Activated naive CD4-positive, alpha-beta T cell treated with anti-CD3 and anti-CD28 coated beads, Interleukin-2, amount 10 ng/mL, durations not matched to agents 7 days and 5 days (primary cell): Measurements from ENCODE around the gene PGAM5.
A peak's percentile ranks its signal among the peaks of the same experiment; 100 is the strongest.
"Not testable (repeated sequence)": the region's sequence is repeated elsewhere in the genome, so short reads cannot be mapped to it uniquely, and the experiment has no call there.

Experiments used
- CTCF ChIA-PET: fragments of 350-600 bp; sonication (Branson Sonifier 250); formaldehyde crosslinking; loops from one replicate; lab custom pipeline; 2021; ENCODE audit warnings: antibody characterized with exemption; lab: Charles Lee
- DNase-seq: peaks from one replicate; pipeline ENCODE4 v3.0.0-alpha.2; 2020
- H3K27ac Mint-ChIP-seq: one replicate; pipeline ENCODE4 v1.8.0; 2021; ENCODE audit warnings: mild to moderate bottlenecking, moderate library complexity, mixed read lengths
- H3K27me3 Mint-ChIP-seq: one replicate; pipeline ENCODE4 v1.8.0; 2021; ENCODE audit warnings: mild to moderate bottlenecking, mixed read lengths
- H3K36me3 Mint-ChIP-seq: one replicate; pipeline ENCODE4 v1.8.0; 2021; ENCODE audit warnings: mixed read lengths
- H3K4me1 Mint-ChIP-seq: one replicate; pipeline ENCODE4 v1.8.0; 2021; ENCODE audit warnings: mixed read lengths
- H3K4me3 Mint-ChIP-seq: one replicate; pipeline ENCODE4 v1.8.0; 2021; ENCODE audit warnings: mild to moderate bottlenecking, moderate library complexity, mixed read lengths
- H3K9me3 Mint-ChIP-seq: one replicate; pipeline ENCODE4 v1.8.0; 2021; ENCODE audit warnings: mixed read lengths

PGAM5 gene

DNA sequence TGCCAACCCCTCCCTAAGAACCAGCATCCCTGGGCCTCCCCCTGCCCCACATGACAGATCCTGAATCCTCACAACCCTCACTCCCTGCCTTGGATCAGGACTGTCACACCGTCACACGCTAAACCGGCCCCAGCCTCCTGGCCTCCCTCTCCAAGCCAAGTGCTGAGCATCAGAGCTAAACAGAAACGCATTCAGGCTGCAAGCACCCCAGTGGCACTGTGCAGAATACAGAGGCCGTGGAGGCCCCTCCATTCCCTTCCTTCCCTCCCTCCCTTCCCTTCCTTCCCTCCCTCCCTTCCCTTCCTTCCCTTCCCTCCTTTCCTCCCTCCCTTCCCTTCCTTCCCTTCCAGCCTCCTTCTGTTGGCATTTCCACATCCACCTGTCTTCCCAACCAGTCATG is 36.1 kb upstream of the PGAM5 start:
- DNase-seq, result no peak
- Mint-ChIP-seq H3K9me3 (no peaks in the 10 kb centered on the region), H3K36me3 (peaks cover 57% of the 10 kb centered on the region), H3K4me1 (peaks cover 13% of the 10 kb centered on the region), H3K27ac (no peak overlapping the region), H3K27me3 (no peaks in the 10 kb centered on the region), H3K4me3 (no peak overlapping the region)
- CTCF ChIA-PET, result no interaction called here

DNA sequence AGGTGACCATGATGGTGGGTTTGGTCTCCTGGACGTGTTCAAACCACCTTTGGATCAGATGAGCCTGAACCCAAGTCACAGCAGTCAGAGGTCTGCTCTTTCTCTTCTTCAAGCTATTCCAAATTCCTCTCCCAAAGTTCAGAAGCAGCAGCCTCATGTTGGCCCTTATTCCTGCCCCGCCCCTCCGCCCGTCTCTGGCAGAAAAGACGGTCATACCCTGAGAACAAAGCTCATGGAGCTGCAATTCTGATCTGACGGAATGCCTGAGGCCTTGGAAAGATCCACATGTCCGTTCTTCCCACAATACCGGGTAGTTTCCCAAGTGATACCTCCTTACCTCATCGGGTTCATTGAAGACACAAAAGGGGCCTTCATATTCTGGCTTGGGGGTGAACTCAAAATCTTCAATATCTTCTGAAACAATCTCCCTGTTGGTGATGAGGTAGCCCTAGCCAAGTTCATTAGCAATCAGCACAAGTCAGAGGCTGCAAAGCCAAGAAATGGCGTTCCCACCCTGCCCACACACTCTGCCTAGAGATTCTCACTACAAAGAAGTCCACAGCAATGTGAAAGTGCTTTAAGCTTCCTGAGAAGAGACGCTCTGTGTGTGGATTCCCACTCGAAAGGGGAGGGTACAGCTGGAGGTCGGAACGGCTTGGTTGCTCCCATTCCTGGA is 34.7 kb upstream of the PGAM5 start:
- CTCF ChIA-PET, result interaction anchor here (0.9 kb wide), 1 partner anchor 37 kb away, joined by 3 read pairs; no protein-coding TSS in a partner anchor
- peaks cover 13% of the 10 kb centered on the region for H3K4me1 Mint-ChIP-seq
- peak overlapping the region; percentile 67 for H3K27ac Mint-ChIP-seq
- no peaks in the 10 kb centered on the region for H3K9me3 Mint-ChIP-seq
- no peak for DNase-seq
- H3K36me3 Mint-ChIP-seq, result peaks cover 62% of the 10 kb centered on the region
- no peaks in the 10 kb centered on the region for H3K27me3 Mint-ChIP-seq
- no peak overlapping the region for H3K4me3 Mint-ChIP-seq

DNA sequence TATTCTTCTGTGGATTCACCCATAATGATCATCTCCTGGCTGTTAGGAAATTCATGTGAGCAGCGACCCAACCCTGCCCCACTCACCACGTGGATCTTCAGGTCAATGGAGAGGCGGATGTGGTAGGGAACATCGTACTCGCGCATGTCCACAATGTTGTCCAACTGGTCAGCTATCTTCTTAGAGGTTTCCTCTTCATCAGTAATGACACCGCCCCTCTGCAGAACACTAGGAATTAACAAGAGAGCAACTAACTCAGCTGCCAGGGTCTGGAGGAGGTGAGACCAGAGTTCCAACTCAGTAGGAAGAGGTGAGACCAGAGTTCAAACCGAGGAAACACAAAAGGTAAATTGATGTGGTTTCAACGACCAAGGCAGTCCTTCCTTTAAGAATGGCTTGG is 33.1 kb upstream of the PGAM5 start:
- Mint-ChIP-seq H3K27me3 (no peaks in the 10 kb centered on the region), H3K36me3 (peaks cover 61% of the 10 kb centered on the region), H3K4me3 (no peak overlapping the region), H3K4me1 (peaks cover 6% of the 10 kb centered on the region), H3K27ac (no peak overlapping the region), H3K9me3 (no peaks in the 10 kb centered on the region)
- no peak for DNase-seq
- CTCF ChIA-PET, result no interaction called here

DNA sequence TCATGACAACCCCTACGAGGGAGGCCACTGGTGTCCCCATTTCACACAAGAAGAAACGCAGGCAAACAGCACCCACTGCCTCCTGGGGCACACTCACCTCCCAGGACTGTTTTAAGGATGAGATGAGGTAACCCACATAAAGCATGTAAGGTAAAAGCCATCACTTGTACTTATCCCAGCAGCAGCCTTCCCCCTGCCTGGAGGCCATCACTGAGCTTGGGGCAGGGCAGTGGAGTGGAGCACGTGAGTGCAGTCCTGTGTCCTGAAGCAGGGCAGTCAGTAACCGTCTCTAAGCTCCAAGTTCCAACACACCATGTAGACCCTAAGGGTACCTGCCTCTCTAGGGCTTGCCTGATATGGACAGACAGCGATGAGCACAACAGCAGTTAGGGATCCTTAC is 25.2 kb upstream of the PGAM5 start:
- Mint-ChIP-seq H3K4me3 (peak overlapping the region; percentile 85), H3K4me1 (peaks cover 30% of the 10 kb centered on the region), H3K9me3 (no peaks in the 10 kb centered on the region), H3K27me3 (no peaks in the 10 kb centered on the region), H3K36me3 (peaks cover 33% of the 10 kb centered on the region), H3K27ac (peak overlapping the region; percentile 60)
- CTCF ChIA-PET, result interaction anchor here (0.6 kb wide), 2 partner anchors 130 to 237 kb away, joined by 3 read pairs; no protein-coding TSS in a partner anchor
- no peak for DNase-seq

DNA sequence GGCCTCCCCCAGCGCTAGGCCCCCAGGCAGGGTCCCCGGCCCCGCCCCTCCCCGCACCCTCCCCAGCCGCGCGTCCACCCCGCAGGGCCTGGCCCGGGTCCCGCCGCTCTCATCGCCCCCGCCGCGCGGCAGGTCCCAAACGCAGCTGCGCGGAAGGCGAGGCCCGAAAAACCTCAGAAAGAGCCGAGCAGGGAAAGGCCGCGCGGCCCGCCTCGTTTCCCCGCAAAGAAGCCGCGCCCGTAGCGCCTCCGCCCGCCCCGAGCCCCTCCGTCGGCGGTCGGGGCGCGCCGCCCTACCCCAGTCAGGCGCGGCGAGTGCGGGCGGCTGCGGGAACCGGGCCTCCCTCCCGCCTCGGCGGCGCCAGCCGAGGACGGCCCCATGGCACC is 23.8 kb upstream of the PGAM5 start:
- H3K27me3 Mint-ChIP-seq, result no peaks in the 10 kb centered on the region
- peak overlapping the region; percentile 72 for H3K27ac Mint-ChIP-seq
- no peaks in the 10 kb centered on the region for H3K9me3 Mint-ChIP-seq
- H3K36me3 Mint-ChIP-seq, result peaks cover 31% of the 10 kb centered on the region
- no peak for DNase-seq
- peak overlapping the region; percentile 85 for H3K4me3 Mint-ChIP-seq
- peaks cover 30% of the 10 kb centered on the region for H3K4me1 Mint-ChIP-seq
- CTCF ChIA-PET, result no interaction called here

DNA sequence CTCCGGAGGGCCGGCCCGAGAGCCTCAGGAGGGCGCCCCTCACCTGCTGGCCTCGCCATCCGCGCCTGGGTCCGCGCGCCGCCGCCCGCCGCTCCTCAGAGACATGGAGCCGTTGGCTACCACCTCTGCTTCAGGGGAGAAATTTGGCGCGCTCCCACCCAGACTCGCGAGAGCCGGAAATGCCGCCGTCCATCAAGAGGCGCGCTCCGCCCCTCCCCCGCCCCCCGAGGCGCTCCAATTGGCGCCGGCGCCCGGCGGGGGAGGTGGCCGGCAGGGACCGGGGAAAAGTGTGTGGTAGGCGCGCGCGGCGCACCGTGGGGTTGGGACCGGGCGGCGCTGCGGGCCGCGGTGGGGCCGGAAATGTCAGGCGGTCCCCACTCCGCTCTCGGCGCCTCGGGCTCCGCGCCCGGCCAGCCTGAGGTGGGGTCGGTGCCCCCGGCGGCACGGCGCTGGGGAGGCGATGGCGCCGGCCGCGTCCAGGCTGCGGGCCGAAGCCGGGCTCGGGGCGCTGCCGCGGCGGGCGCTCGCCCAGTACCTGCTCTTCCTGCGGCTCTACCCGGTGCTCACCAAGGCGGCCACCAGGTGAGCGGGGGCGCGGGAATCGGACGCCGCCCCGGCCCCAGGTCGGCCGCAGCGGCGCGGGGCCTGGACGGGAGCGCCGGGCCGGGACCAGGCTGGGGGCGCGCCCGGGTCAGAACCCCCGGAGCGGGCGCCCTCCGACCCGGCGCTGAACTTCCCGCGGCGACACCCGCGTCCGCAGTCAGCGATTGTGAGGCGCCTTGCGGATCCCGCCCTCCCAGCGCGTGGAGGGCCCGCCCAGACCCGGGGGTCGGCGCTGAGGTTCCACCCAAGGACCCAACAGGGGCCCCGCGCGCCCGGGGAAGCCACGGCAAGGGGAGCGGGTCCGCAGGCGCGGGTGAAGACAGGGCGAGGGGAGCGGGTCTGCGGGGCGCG is 23.2 kb upstream of the PGAM5 start, which contains the start of the genes POLE and PXMP2:
TSS of gene POLE (minus strand) at position 132 of the 954 bp plus-strand sequence. CDS start at position 105, 27 bp downstream.
TSS of gene PXMP2 (plus strand) at position 377 of the 954 bp plus-strand sequence. CDS start at position 461, 84 bp downstream.
- peaks cover 32% of the 10 kb centered on the region for H3K36me3 Mint-ChIP-seq
- H3K27ac Mint-ChIP-seq, result peak within 1 kb of the TSS; percentile 90
- H3K4me1 Mint-ChIP-seq, result peaks cover 30% of the 10 kb centered on the region
- peak within 1 kb of the TSS; percentile 85 for H3K4me3 Mint-ChIP-seq
- H3K9me3 Mint-ChIP-seq, result no peaks in the 10 kb centered on the region
- CTCF ChIA-PET, result no interaction called here
- H3K27me3 Mint-ChIP-seq, result no peaks in the 10 kb centered on the region
- DNase-seq, result peak; percentile 98

DNA sequence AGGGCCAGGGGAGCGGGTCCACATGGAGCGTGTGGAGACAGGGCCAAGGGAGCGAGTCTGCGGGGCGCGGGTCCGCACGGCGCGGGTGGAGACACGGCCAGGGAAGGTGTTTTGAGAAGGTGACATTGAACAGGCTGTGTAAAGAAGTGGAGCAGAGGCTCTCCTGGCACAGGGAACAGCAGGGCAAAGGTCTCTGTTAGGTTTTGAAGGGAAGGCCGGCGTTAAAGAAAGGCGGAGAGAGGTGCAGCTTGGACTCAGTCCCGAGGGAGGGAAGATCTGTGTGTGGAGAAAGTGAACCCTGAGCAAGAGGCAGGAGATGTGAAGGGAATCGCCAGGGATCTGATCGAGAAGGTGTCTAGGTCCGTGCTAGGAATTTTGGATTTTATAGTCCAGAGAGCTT is 21.4 kb upstream of the PGAM5 start:
- Mint-ChIP-seq H3K36me3 (peaks cover 24% of the 10 kb centered on the region), H3K27ac (no peak overlapping the region), H3K4me3 (peak overlapping the region; percentile 56), H3K4me1 (peaks cover 24% of the 10 kb centered on the region), H3K9me3 (no peaks in the 10 kb centered on the region), H3K27me3 (no peaks in the 10 kb centered on the region)
- DNase-seq, result no peak
- CTCF ChIA-PET, result no interaction called here

DNA sequence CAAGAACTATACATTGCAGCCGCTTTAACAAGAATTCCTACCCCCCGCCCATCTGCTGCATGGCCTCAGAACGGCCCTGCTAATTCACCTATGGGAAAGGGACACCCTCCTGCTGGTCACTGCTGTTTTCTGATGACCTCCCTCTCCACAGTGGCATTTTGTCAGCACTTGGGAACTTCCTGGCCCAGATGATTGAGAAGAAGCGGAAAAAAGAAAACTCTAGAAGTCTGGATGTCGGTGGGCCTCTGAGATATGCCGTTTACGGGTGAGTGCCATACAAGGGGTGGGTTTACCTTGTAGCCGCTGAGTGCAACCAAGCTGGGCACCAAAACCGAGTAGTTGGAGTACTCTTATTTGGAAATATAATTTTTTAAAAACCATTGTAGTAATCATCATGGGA is 20.5 kb upstream of the PGAM5 start:
- no peak for DNase-seq
- CTCF ChIA-PET, result no interaction called here
- H3K9me3 Mint-ChIP-seq, result no peaks in the 10 kb centered on the region
- peaks cover 21% of the 10 kb centered on the region for H3K4me1 Mint-ChIP-seq
- no peak overlapping the region for H3K27ac Mint-ChIP-seq
- H3K27me3 Mint-ChIP-seq, result no peaks in the 10 kb centered on the region
- peaks cover 23% of the 10 kb centered on the region for H3K36me3 Mint-ChIP-seq
- peak overlapping the region; percentile 2 for H3K4me3 Mint-ChIP-seq

DNA sequence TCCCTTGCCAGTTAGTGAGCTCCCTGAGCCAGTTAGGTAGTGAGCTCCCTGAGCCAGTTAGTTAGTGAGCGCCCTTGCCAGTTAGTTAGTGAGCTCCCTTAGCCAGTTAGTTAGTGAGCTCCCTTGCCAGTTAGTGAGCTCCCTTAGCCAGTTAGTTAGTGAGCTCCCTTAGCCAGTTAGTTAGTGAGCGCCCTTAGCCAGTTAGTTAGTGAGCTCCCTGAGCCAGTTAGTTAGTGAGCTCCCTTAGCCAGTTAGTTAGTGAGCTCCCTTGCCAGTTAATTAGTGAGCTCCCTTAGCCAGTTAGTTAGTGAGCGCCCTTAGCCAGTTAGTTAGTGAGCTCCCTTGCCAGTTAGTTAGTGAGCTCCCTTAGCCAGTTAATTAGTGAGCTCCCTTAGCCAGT is 18.6 kb upstream of the PGAM5 start:
- H3K27me3 Mint-ChIP-seq, H3K4me1 Mint-ChIP-seq, DNase-seq, H3K27ac Mint-ChIP-seq, H3K9me3 Mint-ChIP-seq, H3K4me3 Mint-ChIP-seq: not testable (repeated sequence)
- CTCF ChIA-PET, result interaction anchor here (0.6 kb wide), 1 partner anchor 381 kb away, joined by 3 read pairs; no protein-coding TSS in a partner anchor
- H3K36me3 Mint-ChIP-seq, result peaks cover 21% of the 10 kb centered on the region

DNA sequence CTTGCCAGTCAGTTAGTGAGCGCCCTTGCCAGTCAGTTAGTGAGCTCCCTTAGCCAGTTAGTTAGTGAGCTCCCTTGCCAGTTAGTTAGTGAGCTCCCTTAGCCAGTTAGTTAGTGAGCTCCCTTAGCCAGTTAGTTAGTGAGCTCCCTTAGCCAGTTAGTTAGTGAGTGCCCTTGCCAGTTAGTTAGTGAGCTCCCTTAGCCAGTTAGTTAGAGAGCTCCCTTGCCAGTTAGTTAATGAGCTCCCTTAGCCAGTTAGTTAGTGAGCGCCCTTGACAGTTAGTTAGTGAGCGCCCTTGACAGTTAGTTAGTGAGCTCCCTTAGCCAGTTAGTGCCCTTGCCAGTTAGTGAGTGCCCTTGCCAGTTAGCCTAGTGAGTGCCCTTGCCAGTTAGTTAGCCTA is 15.8 kb upstream of the PGAM5 start:
- H3K27ac Mint-ChIP-seq, CTCF ChIA-PET, H3K27me3 Mint-ChIP-seq, H3K4me3 Mint-ChIP-seq, H3K4me1 Mint-ChIP-seq, DNase-seq, H3K9me3 Mint-ChIP-seq: not testable (repeated sequence)
- H3K36me3 Mint-ChIP-seq, result peaks cover 40% of the 10 kb centered on the region

DNA sequence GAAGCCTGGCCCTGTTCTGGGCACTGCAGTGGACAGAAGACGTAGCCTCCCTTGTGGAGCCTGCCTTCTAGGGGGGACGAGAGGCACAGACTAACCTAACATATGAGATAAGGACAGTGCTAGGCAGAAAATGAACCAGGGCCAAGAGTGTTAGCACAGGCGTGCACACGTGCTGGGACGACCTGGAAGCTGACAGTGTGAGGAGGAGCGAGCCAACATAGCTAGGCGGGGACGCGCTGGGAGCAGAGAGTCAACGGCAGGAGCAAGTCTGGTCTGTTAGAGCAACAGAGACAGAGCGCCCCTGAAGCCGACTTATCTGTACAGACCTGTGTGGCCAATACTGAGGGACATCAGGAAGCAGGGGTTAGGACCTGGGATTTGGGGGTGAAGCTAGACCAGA is 15.2 kb upstream of the PGAM5 start:
- H3K4me1 Mint-ChIP-seq, result no peaks in the 10 kb centered on the region
- no peaks in the 10 kb centered on the region for H3K9me3 Mint-ChIP-seq
- CTCF ChIA-PET, result no interaction called here
- H3K4me3 Mint-ChIP-seq, result no peak overlapping the region
- H3K27ac Mint-ChIP-seq, result no peak overlapping the region
- H3K36me3 Mint-ChIP-seq, result peaks cover 41% of the 10 kb centered on the region
- no peaks in the 10 kb centered on the region for H3K27me3 Mint-ChIP-seq
- no peak for DNase-seq

DNA sequence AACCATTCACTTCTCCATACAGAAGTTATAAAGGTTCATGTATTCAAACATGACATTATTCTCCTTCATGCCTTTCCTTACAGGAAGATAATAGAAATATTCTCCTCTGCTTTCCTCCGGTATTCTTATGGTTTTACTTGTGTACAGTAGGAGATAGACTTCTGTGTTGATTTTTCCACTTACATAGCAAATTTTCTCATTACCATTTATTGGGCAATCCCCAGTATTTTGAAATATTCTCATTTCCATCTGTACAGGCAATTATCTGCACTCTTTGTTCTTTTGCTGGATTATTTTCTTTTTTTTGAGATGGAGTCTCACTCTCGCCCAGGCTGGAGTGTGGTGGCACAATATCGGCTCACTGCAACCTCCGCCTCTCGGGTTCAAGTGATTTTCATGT is 12.3 kb upstream of the PGAM5 start:
- Mint-ChIP-seq H3K36me3 (peaks cover 44% of the 10 kb centered on the region), H3K27ac (no peak overlapping the region), H3K27me3 (no peaks in the 10 kb centered on the region), H3K4me3 (no peak overlapping the region), H3K9me3 (no peaks in the 10 kb centered on the region), H3K4me1 (no peaks in the 10 kb centered on the region)
- DNase-seq, result no peak
- CTCF ChIA-PET, result no interaction called here

DNA sequence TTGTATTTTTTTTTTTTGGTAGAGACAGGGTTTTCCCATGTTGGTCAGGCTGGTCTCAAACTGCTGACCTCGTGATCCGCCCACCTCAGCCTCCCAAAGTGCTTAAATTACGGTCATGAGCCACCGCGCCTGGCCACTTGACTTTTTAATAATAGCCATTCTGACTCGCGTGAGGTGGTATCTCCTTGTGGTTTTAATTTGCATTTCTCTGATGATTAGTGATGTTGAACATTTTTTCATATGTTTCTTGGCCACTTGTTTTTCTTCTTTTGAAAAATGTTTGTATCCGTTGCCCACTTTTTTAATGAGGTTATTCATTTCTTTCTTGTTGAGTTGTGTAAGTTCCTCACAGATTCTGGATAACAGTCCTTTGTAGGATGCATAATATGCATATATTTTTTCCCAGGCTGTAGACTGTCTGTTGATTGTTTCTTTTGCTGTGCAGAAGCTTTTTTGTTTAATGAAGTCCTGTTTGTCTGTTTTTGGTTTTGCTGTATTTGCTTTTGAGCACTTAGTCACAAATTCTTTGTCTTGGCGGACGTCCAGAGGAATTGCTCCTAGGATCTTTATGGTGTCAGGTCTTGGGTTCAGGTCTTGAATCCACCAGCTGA is 10.3 kb upstream of the PGAM5 start:
- no peaks in the 10 kb centered on the region for H3K9me3 Mint-ChIP-seq
- no peak overlapping the region for H3K4me3 Mint-ChIP-seq
- no peak for DNase-seq
- CTCF ChIA-PET, result no interaction called here
- H3K4me1 Mint-ChIP-seq, result no peaks in the 10 kb centered on the region
- no peaks in the 10 kb centered on the region for H3K27me3 Mint-ChIP-seq
- no peak overlapping the region for H3K27ac Mint-ChIP-seq
- H3K36me3 Mint-ChIP-seq, result peaks cover 56% of the 10 kb centered on the region

DNA sequence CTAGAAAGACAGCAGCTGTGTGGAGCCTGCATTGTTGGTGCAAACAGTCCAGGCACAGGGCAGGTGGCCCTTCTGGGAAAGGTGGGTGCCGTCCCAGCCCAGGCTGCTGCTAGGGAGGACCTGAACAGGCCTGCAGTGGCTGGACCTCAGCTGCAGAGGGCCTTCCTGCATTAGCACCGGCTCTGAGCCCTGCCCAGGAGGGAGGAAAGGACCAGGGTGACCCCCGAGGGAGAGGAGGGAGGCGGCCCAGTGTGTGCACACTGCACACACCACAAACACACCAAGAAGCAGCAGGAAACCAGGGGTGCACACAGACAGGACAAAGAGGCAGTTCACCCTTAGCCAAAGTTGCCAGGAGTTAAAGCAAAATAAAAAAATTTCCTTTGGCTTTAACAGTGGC is 8.0 kb upstream of the PGAM5 start:
- no peaks in the 10 kb centered on the region for H3K9me3 Mint-ChIP-seq
- CTCF ChIA-PET, result no interaction called here
- H3K4me1 Mint-ChIP-seq, result peaks cover 3% of the 10 kb centered on the region
- no peak for DNase-seq
- no peak overlapping the region for H3K4me3 Mint-ChIP-seq
- peaks cover 53% of the 10 kb centered on the region for H3K36me3 Mint-ChIP-seq
- no peaks in the 10 kb centered on the region for H3K27me3 Mint-ChIP-seq
- H3K27ac Mint-ChIP-seq, result peak overlapping the region; percentile 2
